ENCODE results near the gene METAP2.
A peak's percentile ranks its signal among the peaks of the same experiment; 100 is the strongest.
"Not testable (repeated sequence)": the region's sequence is repeated elsewhere in the genome, so short reads cannot be mapped to it uniquely, and the experiment has no call there.

The METAP2 gene

DNA sequence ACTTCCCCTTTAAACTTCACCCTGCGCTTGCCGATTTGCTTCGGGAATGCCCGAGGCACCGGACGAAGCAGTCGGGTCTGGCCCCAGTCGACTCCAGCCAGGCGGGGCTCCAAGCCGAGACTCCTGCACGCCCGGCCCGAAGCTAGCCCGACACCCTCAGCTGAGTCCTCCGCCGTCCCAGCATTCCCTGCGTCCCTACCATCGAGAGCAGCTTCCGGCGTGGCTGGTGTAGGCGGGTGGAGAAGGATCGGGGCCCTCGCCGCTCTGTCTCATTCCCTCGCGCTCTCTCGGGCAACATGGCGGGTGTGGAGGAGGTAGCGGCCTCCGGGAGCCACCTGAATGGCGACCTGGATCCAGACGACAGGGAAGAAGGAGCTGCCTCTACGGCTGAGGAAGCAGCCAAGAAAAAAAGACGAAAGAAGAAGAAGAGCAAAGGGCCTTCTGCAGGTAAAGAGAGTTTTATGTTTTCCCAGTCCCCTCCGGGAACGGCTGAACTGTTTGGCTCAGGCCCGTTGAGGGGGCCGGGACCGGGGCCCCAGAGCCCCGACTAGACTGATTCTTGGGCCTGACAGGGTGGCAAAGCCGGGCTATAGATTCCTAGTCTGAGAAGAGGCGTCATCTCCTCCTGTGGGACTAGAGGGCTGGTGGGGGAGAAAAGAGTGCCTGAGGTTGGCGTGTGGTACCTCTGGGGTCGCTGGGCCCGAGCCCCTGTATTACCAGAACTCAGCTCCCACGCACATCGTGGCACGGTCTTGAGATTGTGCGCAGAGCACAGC, at the start of gene METAP2:
METAP2 (plus strand) TSS at position 269 of the 776 bp plus-strand sequence; CDS start at position 297, 28 bp downstream.
- DNase-seq = peak; percentile 87

DNA sequence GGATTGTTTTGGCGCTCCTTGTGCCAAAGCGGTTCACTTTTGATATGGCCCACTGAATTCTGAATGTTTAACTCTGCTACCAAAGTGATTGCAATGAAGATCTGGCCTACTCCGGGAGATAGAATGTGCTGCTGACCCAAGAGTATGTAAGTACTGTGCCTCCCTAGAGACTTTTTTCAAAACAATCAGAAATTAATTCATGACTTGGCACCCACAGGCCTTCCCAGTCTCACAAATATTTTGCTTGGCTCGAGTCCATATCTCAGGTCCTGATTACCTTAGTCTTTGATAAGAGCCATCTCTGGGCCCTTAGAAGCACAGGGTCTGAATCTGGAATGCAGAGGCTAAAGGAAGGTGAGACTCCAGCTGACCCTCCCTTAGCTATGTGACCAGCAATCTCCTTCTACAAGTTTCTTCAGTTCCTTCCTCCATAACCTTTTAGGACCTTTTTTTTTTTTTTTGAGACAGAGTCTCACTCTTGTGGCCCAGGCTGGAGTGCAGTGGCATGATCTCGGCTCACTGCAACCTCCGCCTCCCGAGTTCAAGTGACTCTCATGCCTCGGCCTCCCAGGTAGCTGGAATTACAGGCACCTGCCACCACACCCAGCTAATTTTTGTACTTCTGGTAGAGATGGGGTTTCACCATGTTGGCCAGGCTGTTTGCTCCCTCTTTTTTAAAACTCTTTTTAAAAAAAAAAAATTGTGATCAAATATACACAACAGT, 49.5 kb upstream of the METAP2 start:
- DNase-seq = no peak

DNA sequence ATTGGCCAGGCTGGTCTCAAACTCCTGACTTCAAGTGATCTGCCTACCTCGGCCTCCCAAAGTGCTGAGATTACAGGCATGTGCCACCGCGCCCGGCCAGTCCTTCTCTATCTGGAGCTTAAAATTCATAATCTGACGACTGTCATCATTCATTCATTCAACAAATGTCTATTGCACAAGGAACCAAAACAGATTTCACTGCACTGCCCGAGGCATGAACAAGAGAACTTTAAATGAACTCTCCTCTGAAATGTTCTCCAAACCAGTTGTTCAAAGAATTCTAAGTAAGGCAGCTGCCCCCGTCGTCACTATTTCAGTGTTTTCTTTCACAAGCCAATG, 44.8 kb upstream of the METAP2 start:
- no peak for DNase-seq

DNA sequence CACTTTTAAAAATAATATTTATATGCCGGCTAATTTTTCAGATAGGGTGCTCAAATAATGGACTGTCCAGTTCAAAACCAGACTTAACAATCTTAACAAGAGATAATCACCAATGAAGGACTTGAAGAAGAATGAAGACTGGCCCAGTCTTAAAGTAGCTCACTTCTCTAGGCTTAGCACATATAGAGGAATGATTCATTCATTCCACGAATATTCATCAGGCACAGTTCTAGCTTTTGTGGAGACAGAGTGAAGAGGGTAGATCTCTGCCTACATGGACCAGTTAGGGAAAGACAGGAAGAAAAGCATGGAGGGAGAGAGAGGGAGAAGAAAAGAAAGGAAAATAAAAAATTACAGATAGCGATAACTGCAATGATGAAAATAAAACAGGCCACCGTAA, 42.8 kb upstream of the METAP2 start:
- no peak for DNase-seq

DNA sequence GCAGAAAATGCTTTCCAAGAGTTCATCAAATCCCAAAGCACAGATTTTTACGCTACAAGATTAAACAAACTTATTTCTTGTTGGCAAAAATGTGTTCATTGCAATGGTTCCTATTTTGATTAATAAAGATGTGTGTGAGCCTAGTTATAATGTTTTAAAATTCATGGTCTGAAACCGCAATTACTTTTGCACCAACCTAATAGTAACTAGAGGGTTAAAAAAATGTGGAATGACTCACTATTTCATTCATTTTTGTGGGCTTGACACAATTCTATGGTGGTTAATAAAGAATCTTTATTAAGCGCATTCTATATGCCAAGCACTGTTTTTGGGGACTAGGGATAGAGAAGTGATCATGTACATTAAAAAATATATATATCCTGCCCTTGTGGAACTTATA, 38.6 kb upstream of the METAP2 start:
- no peak for DNase-seq

DNA sequence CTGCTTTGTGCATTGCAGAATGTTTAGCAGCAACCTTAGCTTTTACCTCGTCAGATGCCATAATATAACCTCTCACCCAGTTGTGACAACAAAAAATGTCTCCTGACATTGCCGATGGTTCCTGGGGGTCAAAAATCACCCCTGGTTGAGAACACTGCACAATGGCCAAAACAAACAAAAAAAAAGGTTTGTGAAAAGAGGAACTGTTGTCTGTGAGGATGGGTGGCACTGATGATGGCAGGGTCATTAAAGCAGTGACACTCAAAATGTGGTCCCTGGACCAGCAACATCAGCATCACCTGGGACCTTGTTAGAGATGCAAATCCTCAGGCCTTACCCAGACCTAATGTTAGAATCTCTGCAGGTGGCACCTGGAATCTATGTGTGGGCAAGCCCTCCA, 36.4 kb upstream of the METAP2 start:
- DNase-seq = no peak

DNA sequence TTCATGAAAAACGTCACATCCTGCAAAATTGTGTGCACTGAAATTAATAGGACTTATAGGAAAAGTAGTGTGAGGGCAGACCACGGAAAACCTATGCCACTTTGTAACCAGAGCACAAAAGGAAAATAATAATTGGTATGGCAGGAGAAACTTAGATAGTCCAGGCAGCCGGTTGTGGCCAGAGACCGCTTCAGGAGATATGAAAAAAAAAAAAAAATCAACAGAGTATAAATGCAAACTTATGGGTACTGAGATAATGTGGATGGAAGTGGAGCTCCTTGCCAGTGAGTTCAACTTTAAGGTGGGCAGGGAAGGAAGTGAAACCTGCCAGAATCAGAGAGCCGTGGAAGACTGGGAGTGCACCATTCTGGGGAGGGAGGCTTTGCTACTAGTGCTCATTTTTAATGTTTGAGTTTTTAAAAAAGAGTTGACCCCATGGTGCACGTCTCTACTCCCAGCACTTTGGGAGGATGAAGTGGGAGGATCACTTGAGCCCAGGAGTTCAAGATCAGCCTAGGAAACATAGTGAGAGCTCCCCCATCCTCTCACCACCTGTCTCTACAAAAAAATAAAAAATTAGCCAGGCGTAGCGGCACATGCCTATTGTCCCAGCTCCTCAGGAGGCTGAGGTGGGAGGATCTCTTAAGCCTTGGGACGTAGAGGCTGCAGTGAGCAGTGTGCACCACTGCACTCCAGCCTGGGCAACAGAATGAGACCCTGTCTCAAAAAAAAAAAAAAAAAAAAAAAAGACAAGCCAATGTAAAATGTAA, 34.3 kb upstream of the METAP2 start:
- no peak for DNase-seq

DNA sequence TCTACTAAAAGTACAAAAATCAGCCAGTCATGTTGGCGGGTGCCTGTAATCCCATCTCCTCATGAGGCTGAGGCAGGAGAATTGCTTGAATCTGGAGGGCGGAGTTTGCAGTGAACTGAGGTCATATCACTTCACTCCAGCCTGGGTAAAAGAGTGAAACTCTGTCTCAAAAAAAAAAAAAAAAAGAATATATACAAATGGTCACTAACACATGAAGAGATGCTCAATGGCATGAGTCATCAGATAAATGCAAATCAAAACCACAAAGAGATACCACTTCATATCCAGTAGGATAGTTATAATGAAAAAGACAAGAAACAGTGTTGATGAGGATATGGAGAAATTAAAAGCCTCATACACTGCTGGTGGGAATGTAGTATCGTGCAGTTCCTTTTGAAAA, 33.6 kb upstream of the METAP2 start:
- no peak for DNase-seq

DNA sequence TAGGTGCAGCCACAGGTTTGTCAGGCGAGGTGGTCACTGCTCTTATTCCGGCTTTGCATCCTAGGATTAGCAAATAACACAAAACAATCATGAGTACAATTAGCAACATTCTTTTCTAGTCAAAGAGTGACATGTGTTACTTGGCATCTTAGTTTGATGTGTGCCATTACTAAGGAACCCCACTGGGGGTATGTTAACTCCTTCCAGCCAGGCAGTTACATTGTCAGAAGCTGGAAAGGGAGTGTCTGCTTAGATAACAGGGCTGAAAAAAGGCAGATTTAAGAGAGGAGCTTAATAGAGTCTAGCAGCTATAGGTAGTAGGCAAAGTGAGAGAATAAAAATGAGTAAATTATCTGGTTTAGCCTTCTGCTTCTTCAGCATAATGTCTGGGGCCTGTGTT, 30.5 kb upstream of the METAP2 start:
- DNase-seq = no peak

DNA sequence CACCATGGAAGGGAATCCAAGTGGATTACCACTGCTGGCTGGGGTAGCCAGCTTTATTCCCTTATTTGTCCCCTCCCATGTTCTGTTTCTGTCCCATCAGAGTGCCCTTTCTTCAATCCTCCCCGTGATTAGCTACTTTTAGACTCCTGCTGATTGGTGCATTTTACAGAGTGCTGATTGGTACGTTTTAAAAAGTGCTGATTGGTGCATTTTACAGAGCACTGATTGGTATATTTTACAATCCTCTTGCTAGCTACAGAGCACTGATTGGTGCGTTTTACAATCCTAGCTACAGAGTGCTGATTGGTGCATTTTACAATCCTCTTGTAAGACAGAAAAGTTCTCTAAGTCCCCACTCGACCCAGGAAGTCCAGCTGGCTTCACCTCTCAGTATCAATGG, 28.9 kb upstream of the METAP2 start:
- not testable (repeated sequence) for DNase-seq

DNA sequence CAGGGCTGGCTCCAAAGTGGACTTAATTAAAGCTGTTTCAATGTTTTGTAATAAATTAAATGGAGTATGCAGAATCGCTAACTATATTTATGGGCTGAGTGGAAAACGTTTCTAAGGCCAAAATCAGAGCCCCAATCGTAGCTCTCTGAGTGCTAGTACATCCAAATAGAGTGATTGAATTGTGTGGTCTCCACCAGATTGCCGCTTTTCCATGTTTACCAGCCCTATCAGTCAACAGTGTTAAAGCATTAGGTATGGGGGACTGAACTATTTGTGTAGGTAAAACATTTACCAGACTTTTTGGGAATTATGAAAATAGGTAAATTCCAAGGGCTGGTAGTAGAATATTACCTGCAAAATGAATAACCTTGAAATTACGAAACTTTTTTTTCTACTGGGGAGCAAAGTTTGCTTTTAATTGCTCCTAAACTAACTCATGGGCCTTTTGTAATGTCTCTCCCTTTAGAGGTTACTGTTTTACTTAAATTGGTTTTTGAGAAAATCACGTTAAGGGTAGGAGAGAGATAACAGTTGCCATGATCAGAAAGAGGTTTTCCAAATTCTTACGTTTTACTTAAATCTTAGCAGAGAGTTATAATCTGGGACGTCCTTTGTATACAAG, 28.0 kb upstream of the METAP2 start:
- no peak for DNase-seq

DNA sequence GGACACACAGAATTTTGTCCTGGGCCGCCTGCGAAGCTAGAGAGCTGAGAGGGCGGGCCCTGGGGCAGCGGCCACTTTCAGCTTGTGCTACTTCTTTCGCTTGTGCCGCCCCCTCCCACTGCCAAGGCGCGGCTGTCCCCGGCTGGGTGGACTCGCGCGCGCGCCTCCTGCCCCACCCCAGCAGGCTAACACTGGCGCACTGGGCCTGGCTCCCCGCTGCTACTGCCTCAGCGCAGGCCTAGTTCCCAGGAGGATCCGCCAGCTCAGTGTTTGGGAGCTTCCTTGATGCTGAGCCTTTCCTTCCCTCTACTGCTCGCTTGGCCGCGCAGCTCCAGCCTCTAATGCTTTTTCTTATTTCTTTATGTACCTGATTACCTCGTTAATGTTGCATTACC, 27.4 kb upstream of the METAP2 start:
- DNase-seq = no peak

DNA sequence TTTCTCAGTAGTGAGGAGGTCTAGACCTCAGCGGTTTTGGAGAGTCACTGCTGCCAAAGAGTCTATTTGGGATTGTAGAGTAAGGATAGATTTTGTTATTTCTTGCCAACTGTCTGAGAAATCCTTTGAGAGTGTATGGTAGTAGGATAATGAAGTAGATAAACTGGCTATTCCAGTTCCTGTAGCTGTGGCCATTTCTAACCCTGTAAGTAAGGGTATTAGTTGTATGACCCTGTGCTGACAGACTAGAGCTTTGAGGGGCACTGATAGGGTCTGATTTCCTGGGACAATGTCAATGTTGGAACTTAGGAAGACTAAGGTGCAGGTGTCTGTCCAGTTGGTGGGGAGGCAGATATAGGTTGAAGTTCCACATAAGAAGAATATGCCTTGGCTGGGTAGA, 24.3 kb upstream of the METAP2 start:
- DNase-seq = not testable (repeated sequence)

DNA sequence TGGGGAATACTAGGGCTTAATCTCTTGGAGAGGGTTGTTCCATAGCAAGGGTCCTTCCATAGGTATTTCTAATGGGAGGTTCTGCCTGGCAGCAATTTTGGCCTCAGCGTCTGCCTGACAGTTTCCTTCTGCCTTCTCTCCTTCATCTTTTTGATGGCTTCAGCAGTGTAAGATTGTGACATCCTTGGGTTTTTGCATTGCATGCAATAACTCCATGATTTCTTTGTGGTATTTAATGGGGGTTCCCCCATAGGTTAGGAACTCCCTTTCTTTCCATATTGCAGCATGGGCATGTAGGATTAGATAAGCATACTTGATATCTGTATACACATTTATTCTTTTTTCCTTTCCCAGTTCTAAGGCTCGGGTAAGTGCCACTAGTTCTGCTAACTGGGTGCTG, 21.5 kb upstream of the METAP2 start:
- not testable (repeated sequence) for DNase-seq

DNA sequence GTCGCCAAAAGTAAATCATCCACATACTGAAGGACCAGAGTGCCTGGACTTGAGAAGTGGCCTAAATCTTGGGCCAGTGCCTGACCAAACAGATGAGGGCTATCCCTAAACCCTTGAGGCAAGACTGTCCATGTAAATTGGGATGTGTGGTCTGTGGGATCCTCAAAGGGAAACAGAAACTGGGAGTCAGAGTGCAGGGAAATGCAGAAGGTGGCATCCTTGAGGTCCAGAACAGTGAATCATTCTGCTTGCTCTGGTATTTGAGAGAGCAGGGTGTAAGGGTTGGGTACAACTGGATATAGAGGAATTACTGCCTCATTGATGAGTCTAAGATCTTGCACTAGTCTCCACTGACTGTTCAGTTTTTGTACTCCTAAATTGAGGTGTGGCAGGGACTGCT, 20.1 kb upstream of the METAP2 start:
- DNase-seq = not testable (repeated sequence)

DNA sequence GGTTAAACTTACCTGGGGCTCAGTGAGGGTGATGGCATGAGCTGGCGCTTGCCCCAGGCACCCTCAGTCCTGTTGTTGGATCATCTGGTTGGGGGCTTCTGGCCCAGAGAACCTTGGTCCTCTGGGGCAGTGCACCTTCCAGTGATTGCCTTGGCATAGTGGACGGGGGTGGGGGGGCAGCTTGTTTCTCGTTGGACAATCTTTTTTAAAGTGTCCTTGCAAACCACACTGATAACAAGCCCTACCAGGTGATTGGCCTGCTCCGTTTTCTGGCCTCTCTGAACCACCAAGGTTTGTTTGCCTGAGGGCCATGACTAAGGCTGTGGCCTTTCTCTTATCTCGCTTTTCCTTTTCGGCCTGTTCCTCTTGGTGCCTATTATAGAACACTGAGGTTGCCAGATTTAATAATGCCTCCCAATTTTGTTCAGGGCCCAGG, 19.2 kb upstream of the METAP2 start:
- DNase-seq = not testable (repeated sequence)

DNA sequence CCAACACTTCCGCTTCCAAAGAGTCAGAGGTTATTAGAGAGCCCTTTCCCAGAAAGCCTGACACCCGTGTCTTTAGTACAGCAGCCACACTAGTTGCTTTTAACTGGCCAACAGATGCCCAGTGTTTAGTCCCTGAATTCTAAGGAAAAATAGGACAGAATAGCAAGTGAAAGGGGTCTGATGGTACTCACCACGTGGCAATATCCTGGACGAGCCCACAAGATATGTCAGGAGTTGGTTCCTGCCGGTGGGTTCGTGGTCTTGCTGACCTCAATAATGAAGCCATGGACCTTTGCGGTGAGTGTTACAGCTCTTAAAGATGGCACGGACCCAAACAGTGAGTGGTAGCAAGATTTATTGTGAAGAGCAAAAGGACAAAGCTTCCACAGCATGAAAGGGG, 16.3 kb upstream of the METAP2 start:
- not testable (repeated sequence) for DNase-seq

DNA sequence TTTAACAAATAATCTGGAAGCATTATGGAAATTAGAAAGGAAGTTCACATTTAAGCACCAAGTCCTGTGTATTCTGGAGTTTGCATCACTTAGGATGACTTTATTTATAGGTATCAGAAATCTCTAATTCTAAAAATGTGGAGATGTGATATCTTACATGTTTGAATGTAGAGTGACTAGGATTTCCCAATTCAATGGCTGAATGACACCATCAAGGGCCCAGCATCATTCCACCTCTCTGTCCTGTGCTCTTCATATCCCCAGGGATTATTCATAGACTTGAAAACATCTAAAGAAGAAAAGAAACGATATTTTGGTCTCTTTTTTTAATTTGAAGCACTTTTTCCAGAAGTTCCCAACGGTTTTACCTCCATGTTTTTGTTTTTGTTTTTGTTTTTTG, 15.2 kb upstream of the METAP2 start:
- DNase-seq = no peak

DNA sequence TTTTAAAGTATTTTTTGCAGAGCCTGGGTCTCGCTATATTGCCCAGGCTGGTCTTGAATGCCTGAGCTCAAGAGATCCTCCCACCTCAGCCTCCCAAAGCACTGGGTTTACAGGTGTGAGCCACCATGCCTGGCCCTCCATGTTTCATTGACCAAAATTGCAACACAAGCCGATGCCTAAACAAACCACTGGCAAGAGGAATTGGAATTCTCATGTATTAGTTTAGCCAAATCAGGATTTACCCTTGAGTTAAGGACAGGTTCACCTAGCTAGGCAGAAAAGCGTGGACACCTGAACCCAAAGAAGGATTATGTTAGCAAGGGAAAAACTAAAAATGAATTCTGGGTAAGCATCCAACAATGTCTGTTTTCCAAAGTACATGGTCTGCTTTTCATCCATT, 14.6 kb upstream of the METAP2 start:
- no peak for DNase-seq

DNA sequence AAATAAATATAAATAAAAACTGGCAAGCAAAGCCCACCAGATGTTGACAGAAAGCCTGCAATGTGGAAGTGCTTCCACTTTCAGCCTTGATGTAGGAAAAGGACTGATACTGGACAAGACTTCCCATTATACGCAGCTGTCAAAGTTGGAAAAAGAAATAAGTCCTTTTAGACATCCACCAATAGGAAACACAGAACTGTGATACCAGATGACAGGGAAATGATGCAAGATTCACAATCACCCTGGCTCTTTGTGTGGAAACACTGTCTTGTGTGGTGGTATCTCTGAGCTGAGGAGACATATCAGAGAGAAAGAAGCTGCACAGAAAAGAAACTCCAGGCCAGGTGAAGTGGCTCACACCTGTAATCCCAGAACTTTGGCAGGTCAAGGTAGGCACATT, 13.8 kb upstream of the METAP2 start:
- no peak for DNase-seq

DNA sequence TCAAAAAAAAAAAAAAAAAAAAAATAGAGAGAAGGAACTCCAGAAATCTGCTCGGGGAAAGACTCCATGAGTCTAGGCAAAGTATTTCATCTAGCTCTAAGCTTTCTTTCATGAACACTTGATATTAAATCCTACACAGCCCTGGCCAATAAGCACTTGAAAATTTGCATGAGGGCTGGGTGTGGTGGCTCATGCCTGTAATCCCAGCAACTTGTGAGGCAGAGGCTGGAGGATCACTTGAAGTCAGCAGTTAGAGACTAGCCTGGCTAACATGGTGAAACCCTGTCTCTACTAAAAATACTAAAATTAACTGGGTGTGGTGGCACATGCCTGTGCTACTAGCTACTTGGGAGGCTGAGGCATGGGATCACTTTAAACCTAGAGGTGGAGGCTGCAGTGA, 13.1 kb upstream of the METAP2 start:
- no peak for DNase-seq

DNA sequence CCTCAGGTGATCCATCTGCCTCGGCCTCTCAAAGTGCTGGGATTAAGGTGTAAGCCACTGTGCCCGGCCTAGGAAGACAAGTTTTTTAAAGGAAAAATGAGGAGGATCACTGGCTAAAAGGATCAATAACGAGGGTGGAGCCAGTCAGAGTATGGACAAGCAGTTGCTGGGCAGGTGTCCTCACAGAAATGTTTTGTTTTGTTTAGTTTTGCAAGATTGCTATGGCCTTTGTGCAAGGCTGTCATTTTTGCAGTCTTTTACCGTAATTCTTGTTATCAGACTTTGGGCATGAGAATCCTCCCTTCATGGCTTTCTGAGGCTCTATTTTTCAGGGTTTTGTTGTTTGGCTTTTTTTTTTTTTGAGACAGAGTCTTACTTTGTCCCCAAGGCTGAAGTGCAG, 11.9 kb upstream of the METAP2 start:
- no peak for DNase-seq

DNA sequence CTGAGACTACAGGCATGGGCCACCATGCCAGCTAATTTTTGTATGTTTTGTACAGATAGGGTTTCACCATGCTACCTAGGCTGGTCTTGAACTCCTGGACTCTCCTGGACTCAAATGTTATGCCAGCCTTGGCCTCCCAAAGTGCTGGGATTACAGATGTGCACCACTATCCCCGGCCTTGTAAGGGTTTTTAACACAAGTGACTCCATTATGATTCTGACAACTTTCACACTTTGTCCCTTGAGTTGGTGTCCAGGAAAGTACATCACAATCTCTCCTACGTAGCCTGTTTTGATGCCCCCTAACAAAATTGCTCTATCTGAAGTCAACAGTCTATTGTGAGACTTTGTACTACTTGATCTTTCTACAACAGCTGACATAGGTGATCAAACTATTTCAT, 11.4 kb upstream of the METAP2 start:
- no peak for DNase-seq
